Measurements from ENCODE around the gene CCNL1.
"Not testable (repeated sequence)": the region's sequence is repeated elsewhere in the genome, so short reads cannot be mapped to it uniquely, and the experiment has no call there.

Gene CCNL1

DNA sequence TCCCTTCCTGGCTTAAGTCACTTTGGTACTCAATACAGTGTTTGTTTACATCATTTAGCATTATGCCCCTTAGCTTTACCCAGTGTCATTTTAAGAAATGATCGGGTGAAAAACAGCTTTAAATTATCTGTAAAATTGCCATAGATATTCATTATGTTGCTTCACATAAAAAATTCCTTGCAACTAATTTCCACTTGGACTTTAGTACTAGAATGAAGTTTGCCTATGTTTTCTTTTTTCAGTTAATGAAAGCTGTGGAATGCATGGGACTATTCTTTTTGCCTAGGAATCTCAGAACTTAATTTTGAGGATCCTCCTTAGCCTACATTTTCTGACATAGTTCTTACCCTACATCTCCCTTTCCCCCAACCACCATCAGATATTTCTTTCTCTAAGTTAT is 38.4 kb downstream of the CCNL1 start:
- DNase-seq = no peak

- DNase-seq = no peak
These were observed 39.7 kb downstream of the CCNL1 start for GRCh38 chr3:157120071-157120892.

- no peak for DNase-seq
These were observed 40.5 kb downstream of the CCNL1 start for GRCh38 chr3:157119369-157119951.

GRCh38 chr3:157117875-157118654 is 41.9 kb downstream of the CCNL1 start:
- DNase-seq = no peak

DNA sequence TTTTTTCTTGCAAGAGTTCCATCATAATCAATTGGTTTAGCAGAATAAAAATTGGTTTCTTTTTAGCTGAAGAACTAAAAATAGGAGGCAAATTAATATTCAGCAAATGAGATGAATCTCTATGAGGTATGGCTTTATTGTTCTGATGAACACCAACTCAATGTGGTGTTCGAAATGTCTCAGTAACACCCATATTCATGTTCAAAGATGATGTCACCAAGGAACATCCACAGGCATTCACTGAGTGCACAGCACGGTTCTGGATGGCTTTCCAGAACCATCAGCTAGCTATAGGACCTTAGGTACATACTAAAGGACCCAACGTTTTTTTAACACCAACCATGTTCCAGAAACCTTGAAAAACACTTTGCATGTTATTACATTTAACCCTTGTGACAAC is 42.7 kb downstream of the CCNL1 start:
- DNase-seq = no peak

GRCh38 chr3:157116017-157116416 is 43.9 kb downstream of the CCNL1 start:
- DNase-seq = no peak

DNA sequence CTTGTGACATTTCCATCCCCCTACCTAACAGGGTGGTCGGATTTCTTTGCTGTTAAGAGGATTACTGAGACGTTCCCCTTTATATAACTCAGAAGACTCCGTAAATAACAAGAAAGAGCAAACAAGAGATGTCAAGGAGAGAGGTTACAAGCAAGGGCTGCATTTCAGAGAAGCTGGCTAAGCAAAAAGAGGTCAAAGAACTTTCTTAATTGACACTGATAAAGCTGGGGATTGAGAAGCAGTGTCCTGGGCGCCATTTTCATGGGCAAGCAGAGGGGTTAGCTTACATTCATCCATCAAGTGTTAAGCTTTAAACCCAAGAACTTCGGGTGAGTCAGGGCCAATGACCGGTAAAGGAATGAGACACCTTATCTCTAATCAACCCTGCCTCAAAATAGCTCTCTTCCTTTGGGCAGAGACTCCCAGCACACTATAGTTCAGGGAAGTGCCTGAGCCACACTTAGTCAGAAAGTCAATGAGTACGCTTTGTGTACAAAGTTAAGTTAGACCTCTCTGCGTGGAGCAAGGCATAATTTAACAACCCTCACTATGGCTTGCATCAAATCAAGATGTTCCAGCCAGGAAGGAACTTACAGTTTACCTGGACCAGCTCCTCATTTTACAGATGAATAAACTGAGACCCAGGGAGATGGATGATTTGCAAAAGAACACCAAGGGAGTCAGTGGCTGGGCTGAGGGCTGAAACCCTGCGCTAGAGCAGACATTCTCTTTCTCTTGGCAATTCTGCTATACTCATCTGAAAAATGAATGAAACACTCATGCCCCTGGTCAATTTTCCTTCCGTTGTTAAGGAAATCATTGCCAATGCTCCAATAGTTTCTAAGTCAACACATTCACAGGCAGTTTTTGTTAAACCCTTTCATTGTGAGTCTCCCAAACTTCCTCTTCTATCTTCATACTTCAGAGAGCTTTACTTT is 44.6 kb downstream of the CCNL1 start:
- DNase-seq = no peak

DNA sequence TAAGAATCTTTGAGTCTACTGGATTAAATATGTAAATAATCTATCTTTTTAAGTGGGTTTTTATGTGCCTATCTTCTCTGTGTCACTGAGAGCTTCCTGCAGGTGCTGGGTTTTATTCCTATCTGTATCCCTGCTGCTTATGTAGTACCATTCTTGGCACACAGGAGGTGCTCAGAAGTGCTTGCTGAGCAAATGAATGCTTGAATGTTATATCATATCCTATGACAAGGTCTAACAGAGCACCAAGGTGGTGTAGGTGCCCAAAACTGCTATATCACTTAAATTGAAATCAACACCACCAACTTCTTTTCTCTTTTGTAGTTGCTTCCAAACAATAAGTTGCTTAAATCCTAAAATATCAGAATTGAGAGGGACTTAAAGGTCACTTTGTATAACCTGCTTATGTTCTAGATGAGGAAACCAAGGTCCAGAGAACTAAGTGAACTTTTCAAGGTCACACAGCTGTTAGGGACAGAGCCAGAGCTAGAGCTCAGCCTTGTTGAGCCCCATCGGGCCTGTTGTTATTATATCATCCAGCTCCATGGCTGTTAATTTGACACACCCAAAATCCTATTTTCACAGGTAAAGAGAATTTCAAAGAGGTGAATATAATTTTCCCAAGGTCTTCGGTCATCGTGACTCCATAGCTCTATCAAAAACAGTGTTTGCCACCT is 46.0 kb downstream of the CCNL1 start:
- no peak for DNase-seq

DNA sequence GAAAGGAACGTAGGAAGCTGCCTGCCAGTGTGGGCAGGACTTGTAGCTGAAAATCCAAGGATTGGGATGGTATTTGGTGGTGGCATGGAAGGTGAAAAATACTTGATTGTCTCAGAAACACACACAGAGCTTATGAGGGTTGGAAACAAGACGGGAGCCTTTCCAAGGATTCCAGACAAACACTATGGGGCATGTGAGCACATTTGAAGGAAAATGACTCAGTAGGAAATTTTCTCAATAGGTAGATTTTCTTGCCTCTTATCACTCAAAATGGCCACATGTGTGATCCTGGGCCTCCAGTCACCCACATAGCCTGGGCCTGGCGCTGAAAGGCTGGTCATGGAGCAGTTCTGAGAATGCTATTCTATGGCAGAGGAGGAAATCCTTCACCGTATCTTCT is 47.4 kb downstream of the CCNL1 start:
- DNase-seq = no peak

- DNase-seq = no peak
These were observed 48.4 kb downstream of the CCNL1 start for GRCh38 chr3:157111518-157111917.

GRCh38 chr3:157110761-157111278 is 49.1 kb downstream of the CCNL1 start:
- no peak for DNase-seq

- no peak for DNase-seq
These were observed 50.4 kb downstream of the CCNL1 start for GRCh38 chr3:157109267-157110141.

DNA sequence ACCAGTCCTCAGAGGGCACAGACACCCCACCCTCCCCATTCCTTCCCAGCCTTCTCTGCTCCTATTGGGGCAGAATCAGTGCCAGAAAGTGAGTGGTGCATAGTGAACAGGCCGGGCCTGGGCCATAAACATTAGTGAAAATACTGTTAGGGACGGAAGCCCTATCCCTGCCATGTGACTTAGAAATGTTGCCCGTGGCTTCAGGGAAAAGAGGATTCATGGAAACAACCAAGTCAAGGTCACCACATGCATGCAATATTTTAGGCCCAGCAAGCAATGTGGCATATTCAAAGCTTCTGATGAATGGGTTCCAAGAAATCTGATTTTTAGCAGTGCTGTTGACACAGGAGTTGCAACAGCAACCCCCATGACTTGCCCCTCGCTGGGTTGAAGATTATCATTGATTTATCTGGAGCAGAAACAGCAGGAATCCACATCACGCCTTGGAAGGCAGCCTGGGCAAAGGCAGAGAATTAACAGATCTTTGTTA is 52.3 kb downstream of the CCNL1 start:
- DNase-seq = no peak

DNA sequence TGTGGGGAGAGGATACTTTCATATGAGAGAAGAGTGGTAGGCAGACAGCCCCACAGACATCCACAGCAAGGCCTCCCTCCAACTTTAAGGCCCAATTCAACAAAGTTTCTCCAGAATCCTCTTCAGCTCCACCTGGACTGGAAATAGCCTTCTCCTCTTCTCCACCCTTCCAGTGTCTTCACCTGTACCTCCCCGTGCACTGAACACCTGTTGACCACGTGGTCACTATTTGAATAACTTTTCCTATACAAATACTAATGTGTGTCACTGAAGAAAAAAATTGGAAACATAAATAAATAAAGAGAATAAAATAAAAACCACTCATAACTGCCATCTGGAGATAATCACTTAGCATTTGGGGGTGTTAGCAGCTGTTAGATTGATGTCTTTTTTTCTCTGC is 52.9 kb downstream of the CCNL1 start:
- DNase-seq = no peak

DNA sequence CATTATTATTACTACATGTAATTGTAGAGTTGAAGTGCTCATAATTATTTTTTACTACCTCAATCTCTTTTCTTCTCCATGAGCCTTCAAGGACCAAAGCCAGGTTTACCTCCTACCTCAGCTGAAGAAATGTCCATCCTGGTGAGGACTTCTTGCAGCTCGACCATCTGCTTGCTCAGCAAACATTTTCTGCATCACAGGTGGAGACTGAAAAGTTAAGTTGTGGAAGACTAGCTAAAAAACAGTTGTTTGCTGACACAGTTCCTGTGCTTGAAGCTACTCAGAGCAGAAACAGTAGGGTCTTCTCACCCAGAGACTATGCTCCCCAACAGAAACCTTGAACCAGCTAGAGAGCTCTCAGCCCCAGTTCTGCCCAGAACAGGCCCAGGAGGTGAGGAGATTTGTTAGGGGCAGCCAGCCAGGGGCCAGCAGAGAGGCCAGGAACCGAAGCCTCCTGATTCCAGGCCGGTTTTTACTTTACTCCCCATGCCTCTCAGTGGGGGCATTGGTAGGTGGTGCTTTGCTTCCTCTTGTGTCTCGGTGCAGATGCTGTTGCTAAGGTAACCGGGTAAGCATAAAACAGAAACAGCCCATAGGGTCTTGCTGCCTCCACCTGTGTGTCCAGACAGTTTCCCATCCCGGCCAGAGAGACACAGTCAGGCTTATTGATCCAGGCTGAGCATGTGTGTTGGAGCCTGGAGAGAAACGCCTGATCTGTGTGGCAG is 54.9 kb downstream of the CCNL1 start:
- no peak for DNase-seq

- DNase-seq = no peak
These were observed 55.4 kb downstream of the CCNL1 start for GRCh38 chr3:157104521-157104920.

GRCh38 chr3:157103860-157104259 is 56.1 kb downstream of the CCNL1 start:
- DNase-seq = no peak

- DNase-seq = no peak
These were observed 56.7 kb downstream of the CCNL1 start for GRCh38 chr3:157103280-157103679.

DNA sequence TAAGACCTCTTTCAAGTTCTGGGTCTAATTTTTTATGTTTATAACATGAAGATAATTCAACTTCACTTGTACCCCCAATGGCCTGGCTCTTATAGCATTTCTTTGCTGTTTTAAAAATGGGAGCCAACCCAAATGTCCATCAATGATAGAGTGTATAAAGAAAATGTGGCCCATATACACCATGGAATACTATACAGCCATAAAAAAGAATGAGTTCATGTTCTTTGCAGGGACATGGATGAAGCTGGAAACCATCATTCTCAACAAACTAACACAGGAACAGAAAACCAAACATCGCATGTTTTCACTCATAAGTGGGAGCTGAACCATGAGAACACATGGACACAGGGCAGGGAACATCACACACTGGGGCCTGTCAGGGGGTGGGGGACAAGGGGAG is 57.4 kb downstream of the CCNL1 start:
- DNase-seq = not testable (repeated sequence)

DNA sequence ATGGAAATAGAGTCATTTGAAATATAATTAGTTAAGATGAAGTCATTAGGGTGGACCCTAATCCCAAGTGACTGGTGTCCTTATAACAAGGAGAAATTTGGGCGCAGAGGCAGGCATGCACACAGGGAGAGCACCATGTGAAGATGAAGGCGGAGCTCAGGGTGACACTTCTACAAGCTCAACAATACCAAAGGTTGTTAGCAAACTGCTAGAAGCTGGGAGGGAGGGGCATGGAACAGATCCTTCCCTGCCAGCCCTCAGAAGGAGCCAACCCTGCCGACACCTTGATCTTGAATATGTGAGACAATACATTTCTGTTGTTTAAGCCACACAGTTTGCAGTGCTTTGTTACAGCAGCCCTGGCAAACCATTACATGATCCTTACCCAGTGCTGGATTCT is 57.8 kb downstream of the CCNL1 start:
- DNase-seq = no peak
